ENCODE data around the gene TAC4. TPM values are rescaled to one million over a fixed set of nuclear protein-coding genes. Genes with fewer than 3 reads are reported as not detected.

TAC4 gene
- not detected for total RNA-seq

DNA sequence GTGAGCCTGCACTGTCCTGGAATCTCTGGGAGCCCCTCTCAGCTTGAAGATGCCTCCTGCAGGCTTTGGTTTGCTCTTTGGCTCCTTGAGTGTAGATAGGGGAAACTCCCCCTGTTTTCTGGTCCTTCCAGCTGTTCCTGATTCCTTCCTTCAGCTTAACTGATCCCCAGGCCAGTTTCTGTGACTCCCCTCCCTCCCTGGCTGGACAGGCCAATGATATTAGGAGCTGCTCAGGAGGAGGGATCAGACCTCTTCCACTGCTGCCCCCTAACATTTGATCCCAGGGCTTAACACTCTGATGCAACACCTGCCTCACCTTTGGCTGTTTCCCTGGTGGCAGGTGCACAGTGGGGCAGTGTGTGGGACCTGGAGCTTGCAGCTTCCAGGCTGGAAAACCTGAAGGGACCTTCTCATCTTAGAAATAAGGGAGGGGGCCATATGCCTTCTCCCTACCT lies at the start of gene TAC4:
TSS of gene TAC4 (minus strand) at position 51 of the 455 bp plus-strand sequence. CDS start 52 bp downstream, outside the sequence.
- TF ChIP-seq, protein P1, sequence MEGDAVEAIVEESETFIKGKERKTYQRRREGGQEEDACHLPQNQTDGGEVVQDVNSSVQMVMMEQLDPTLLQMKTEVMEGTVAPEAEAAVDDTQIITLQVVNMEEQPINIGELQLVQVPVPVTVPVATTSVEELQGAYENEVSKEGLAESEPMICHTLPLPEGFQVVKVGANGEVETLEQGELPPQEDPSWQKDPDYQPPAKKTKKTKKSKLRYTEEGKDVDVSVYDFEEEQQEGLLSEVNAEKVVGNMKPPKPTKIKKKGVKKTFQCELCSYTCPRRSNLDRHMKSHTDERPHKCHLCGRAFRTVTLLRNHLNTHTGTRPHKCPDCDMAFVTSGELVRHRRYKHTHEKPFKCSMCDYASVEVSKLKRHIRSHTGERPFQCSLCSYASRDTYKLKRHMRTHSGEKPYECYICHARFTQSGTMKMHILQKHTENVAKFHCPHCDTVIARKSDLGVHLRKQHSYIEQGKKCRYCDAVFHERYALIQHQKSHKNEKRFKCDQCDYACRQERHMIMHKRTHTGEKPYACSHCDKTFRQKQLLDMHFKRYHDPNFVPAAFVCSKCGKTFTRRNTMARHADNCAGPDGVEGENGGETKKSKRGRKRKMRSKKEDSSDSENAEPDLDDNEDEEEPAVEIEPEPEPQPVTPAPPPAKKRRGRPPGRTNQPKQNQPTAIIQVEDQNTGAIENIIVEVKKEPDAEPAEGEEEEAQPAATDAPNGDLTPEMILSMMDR (IDR thresholded peaks at IDR 0.05), result no peak
- TF ChIP-seq EP300 (IDR thresholded peaks at IDR 0.05), result no peak
- no peak for TF ChIP-seq POLR2A (IDR thresholded peaks at IDR 0.05)
- Histone ChIP-seq H3K9me3 (no peaks in the 10 kb centered on the region), H3K27ac (no peak within 1 kb of the TSS), H3K4me3 (no peak within 1 kb of the TSS), H3K4me1 (peaks cover 0 to 39% (median 16%) of the 10 kb centered on the region in 4 donors), H3K27me3 (no peaks in the 10 kb centered on the region), H3K36me3 (peaks cover 0 to 4% (median 0%) of the 10 kb centered on the region in 3 donors)
- no peak for DNase-seq (ENCODE audit: low spot score in 2 of 2)

GRCh38 chr17:49896860-49897259 lies 49.0 kb upstream of the TAC4 start:
- peaks cover 0 to 67% of the 10 kb centered on the region in 2 donors for H3K27me3 ChIP-seq
- DNase-seq (ENCODE audit: low spot score in 2 of 2), result no peak
- no peak for TF ChIP-seq EP300 (IDR thresholded peaks at IDR 0.05)
- TF ChIP-seq, protein P1 (IDR thresholded peaks at IDR 0.05), result no peak
- no peak for TF ChIP-seq POLR2A (IDR thresholded peaks at IDR 0.05)
- no peak overlapping the region for H3K4me3 ChIP-seq
- no peaks in the 10 kb centered on the region for H3K36me3 ChIP-seq
- no peaks in the 10 kb centered on the region for H3K9me3 ChIP-seq
- H3K27ac ChIP-seq, result no peak overlapping the region
- H3K4me1 ChIP-seq, result no peaks in the 10 kb centered on the region
- WGBS, 2 donors, result 70% methylated on average over 5 of the region's 5 CpGs

- DNase-seq (ENCODE audit: low spot score in 2 of 2), result no peak
- TF ChIP-seq EP300 (IDR thresholded peaks at IDR 0.05), result no peak
- TF ChIP-seq POLR2A (IDR thresholded peaks at IDR 0.05), result no peak
- TF ChIP-seq, protein P1 (IDR thresholded peaks at IDR 0.05), result no peak
- Histone ChIP-seq H3K36me3 (no peaks in the 10 kb centered on the region), H3K27ac (no peak overlapping the region), H3K9me3 (no peaks in the 10 kb centered on the region), H3K27me3 (peaks cover 0 to 68% of the 10 kb centered on the region in 2 donors), H3K4me1 (no peaks in the 10 kb centered on the region), H3K4me3 (no peak overlapping the region)
- 84 to 91% methylated on average over 1 of the region's 1 CpG for WGBS, 2 donors
Observed at GRCh38 chr17:49896222-49896621, 48.4 kb upstream of the TAC4 start.

- H3K4me3 ChIP-seq, result no peak overlapping the region
Observed at GRCh38 chr17:49895812-49896211, 47.9 kb upstream of the TAC4 start.

DNA sequence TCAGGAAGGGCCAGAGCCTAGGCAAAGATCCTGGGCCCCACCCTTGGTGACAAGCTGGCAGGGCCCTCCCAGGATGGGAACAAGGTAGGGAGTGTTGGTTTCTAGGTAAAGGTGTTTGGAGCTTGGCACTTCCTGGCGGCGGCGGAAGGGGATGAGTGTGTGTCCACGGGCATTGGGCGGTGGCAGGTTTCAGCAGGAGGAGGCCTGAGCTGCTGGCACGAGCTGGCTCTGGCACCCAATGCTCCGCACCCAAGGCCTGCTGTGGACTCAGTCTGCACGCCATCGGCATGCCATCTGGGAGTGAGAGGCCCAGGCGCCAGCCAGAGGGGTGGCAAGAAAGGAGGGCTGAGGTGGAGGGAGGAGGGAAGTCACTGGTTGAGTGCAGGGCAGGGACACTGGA lies 46.9 kb upstream of the TAC4 start:
- no peak for TF ChIP-seq EP300 (IDR thresholded peaks at IDR 0.05)
- TF ChIP-seq, protein P1 (IDR thresholded peaks at IDR 0.05), result no peak
- TF ChIP-seq POLR2A (IDR thresholded peaks at IDR 0.05), result no peak
- H3K27me3 ChIP-seq, result peaks cover 0 to 70% of the 10 kb centered on the region in 2 donors
- DNase-seq (ENCODE audit: low spot score in 2 of 2), result no peak
- peaks cover 0 to 13% (median 0%) of the 10 kb centered on the region in 4 donors for H3K4me1 ChIP-seq
- no peaks in the 10 kb centered on the region for H3K9me3 ChIP-seq
- H3K4me3 ChIP-seq, result no peak overlapping the region
- no peak overlapping the region for H3K27ac ChIP-seq
- no peaks in the 10 kb centered on the region for H3K36me3 ChIP-seq
- WGBS, 2 donors, result 70 to 84% methylated on average over 10 of the region's 10 CpGs

More at GRCh38 chr17:49895812-49896211, 47.9 kb upstream of the TAC4 start:
- DNase-seq (ENCODE audit: low spot score in 2 of 2), result no peak
- peaks cover 0 to 2% (median 0%) of the 10 kb centered on the region in 4 donors for H3K4me1 ChIP-seq
- H3K27me3 ChIP-seq, result peaks cover 0 to 68% of the 10 kb centered on the region in 2 donors
- no peaks in the 10 kb centered on the region for H3K36me3 ChIP-seq
- TF ChIP-seq EP300 (IDR thresholded peaks at IDR 0.05) (no peak), POLR2A (IDR thresholded peaks at IDR 0.05) (no peak)
- TF ChIP-seq, protein P1 (IDR thresholded peaks at IDR 0.05), result no peak
- no peaks in the 10 kb centered on the region for H3K9me3 ChIP-seq
- no peak overlapping the region for H3K27ac ChIP-seq
- 60 to 70% methylated on average over 2 of the region's 2 CpGs for WGBS, 2 donors

Data from tibial nerve (tissue), 4 donors.